ENCODE data around the gene C3orf20.

- TF ChIP-seq POLR2A (IDR thresholded peaks at IDR 0.05), result no peak
- TF ChIP-seq CTCF (IDR thresholded peaks at IDR 0.05 in 4 of 5, conservative IDR thresholded peaks at IDR 0.05 in 1 of 5), result no peak
Observed at GRCh38 chr3:14685179-14685578, 10.2 kb downstream of the C3orf20 start.

Measured in gastrocnemius medialis (tissue), 4 donors.